GM18870 (cell line): ENCODE results near the gene UBAC2.

ENCODE experiments used
- ATAC-seq: cut with Tn5 transposase; IDR thresholded peaks from one replicate; pipeline ENCODE4 v1.9.1; 2021; ENCODE audit warnings: moderate library complexity; ENCODE audit not compliant: unreplicated experiment

Gene UBAC2

GRCh38 chr13:99307648-99308339 lies 107.1 kb downstream of the UBAC2 start:
- no peak for ATAC-seq

GRCh38 chr13:99308471-99309087 lies 107.9 kb downstream of the UBAC2 start:
- ATAC-seq = no peak

GRCh38 chr13:99310382-99311031 lies 109.9 kb downstream of the UBAC2 start:
- ATAC-seq = peak; percentile 54

- ATAC-seq = no peak
These were observed 110.5 kb downstream of the UBAC2 start for GRCh38 chr13:99311137-99311536.

GRCh38 chr13:99311748-99312492 lies 111.3 kb downstream of the UBAC2 start:
- ATAC-seq = no peak

GRCh38 chr13:99312493-99312883 lies 111.8 kb downstream of the UBAC2 start:
- ATAC-seq = no peak

GRCh38 chr13:99313501-99313900 lies 112.8 kb downstream of the UBAC2 start:
- no peak for ATAC-seq

GRCh38 chr13:99313941-99314340 lies 113.3 kb downstream of the UBAC2 start:
- ATAC-seq = no peak

GRCh38 chr13:99314640-99315176 lies 114.1 kb downstream of the UBAC2 start:
- no peak for ATAC-seq

- ATAC-seq = no peak
These were observed 114.5 kb downstream of the UBAC2 start for GRCh38 chr13:99315186-99315585.

GRCh38 chr13:99316224-99316623 lies 115.6 kb downstream of the UBAC2 start:
- ATAC-seq = no peak

GRCh38 chr13:99316657-99317256 lies 116.1 kb downstream of the UBAC2 start:
- no peak for ATAC-seq

- ATAC-seq = no peak
These were observed 120.2 kb downstream of the UBAC2 start for GRCh38 chr13:99320693-99321481.

GRCh38 chr13:99321709-99322108 lies 121.1 kb downstream of the UBAC2 start:
- no peak for ATAC-seq

- peak; percentile 95 for ATAC-seq
These were observed 121.8 kb downstream of the UBAC2 start for GRCh38 chr13:99322297-99323103.

GRCh38 chr13:99323488-99323887 lies 122.8 kb downstream of the UBAC2 start:
- no peak for ATAC-seq

- ATAC-seq = no peak
These were observed 125.4 kb downstream of the UBAC2 start for GRCh38 chr13:99326012-99326411.

- no peak for ATAC-seq
These were observed 126.5 kb downstream of the UBAC2 start for GRCh38 chr13:99327126-99327525.

- no peak for ATAC-seq
These were observed 127.1 kb downstream of the UBAC2 start for GRCh38 chr13:99327761-99328160.
